ENCODE results near the gene FXYD3. TPM values are rescaled to one million over a fixed set of nuclear protein-coding genes. Genes with fewer than 3 reads are reported as not detected.
"Not testable (repeated sequence)": the region's sequence is repeated elsewhere in the genome, so short reads cannot be mapped to it uniquely, and the experiment has no call there.

The FXYD3 gene
- polyA plus RNA-seq, 1 experiment: not detected

GRCh38 chr19:35100588-35101533, 14.8 kb upstream of the FXYD3 start:
- Histone ChIP-seq H3K36me3 (ENCODE audit: control insufficient read depth, insufficient read depth, low read length) (no peaks in the 10 kb centered on the region), H3K4me3 (ENCODE audit: low read depth, low read length) (no peak overlapping the region), H3K27me3 (ENCODE audit: control insufficient read depth, insufficient read depth, low read length) (peaks cover 2% of the 10 kb centered on the region; the same call in 1 of the 2 replicates)
- no peak for DNase-seq (ENCODE audit: low read depth)
- POLR2A ChIA-PET: no interaction called here
- CTCF ChIA-PET: interaction anchor here (0.6 to 3.1 kb wide), 7 partner anchors 10 to 57 kb away, joined by 3 to 18 read pairs (median 5); no protein-coding TSS in a partner anchor
- TF ChIP-seq CTCF (IDR thresholded peaks at IDR 0.05; ENCODE audit: insufficient read depth, low read depth, low read length): no peak

GRCh38 chr19:35101949-35102348, 13.7 kb upstream of the FXYD3 start:
- DNase-seq (ENCODE audit: low read depth); H3K36me3 ChIP-seq (ENCODE audit: control insufficient read depth, insufficient read depth, low read length); H3K4me3 ChIP-seq (ENCODE audit: low read depth, low read length); CTCF ChIA-PET; H3K27me3 ChIP-seq (ENCODE audit: control insufficient read depth, insufficient read depth, low read length); POLR2A ChIA-PET: not testable (repeated sequence)

GRCh38 chr19:35103614-35104013, 12.0 kb upstream of the FXYD3 start:
- H3K27me3 ChIP-seq (ENCODE audit: control insufficient read depth, insufficient read depth, low read length); DNase-seq (ENCODE audit: low read depth); POLR2A ChIA-PET; H3K4me3 ChIP-seq (ENCODE audit: low read depth, low read length); H3K36me3 ChIP-seq (ENCODE audit: control insufficient read depth, insufficient read depth, low read length): not testable (repeated sequence)
- CTCF ChIA-PET: interaction anchor here (1.9 kb wide), 1 partner anchor 11 kb away, joined by 6 read pairs; no protein-coding TSS in a partner anchor

GRCh38 chr19:35104361-35104760, 11.3 kb upstream of the FXYD3 start:
- ChIA-PET CTCF (interaction anchor here (1.9 kb wide), 1 partner anchor 10 kb away, joined by 6 read pairs; no protein-coding TSS in a partner anchor), POLR2A (no interaction called here)
- Histone ChIP-seq H3K36me3 (ENCODE audit: control insufficient read depth, insufficient read depth, low read length) (no peaks in the 10 kb centered on the region), H3K27me3 (ENCODE audit: control insufficient read depth, insufficient read depth, low read length) (no peaks in the 10 kb centered on the region), H3K4me3 (ENCODE audit: low read depth, low read length) (no peak overlapping the region)
- no peak for TF ChIP-seq CTCF (IDR thresholded peaks at IDR 0.05; ENCODE audit: insufficient read depth, low read depth, low read length)
- no peak for DNase-seq (ENCODE audit: low read depth)

- DNase-seq (ENCODE audit: low read depth): no peak
Observed at GRCh38 chr19:35105047-35105410, 10.6 kb upstream of the FXYD3 start.

More at GRCh38 chr19:35105047-35105410, 10.6 kb upstream of the FXYD3 start:
- H3K36me3 ChIP-seq (ENCODE audit: control insufficient read depth, insufficient read depth, low read length): no peaks in the 10 kb centered on the region
- ChIA-PET CTCF (interaction anchor here (1.9 kb wide), 1 partner anchor 9 kb away, joined by 6 read pairs; no protein-coding TSS in a partner anchor), POLR2A (no interaction called here)
- H3K4me3 ChIP-seq (ENCODE audit: low read depth, low read length): no peak overlapping the region
- no peak for TF ChIP-seq CTCF (IDR thresholded peaks at IDR 0.05; ENCODE audit: insufficient read depth, low read depth, low read length)
- H3K27me3 ChIP-seq (ENCODE audit: control insufficient read depth, insufficient read depth, low read length): no peaks in the 10 kb centered on the region
